ELF-1 (cell line): ENCODE measurements around the gene CDH12.
"Not testable (repeated sequence)": the region's sequence is repeated elsewhere in the genome, so short reads cannot be mapped to it uniquely, and the experiment has no call there.

Experiments used
- DNase-seq: peaks from one replicate; pipeline ENCODE4 v3.0.0-alpha.2; 2016; ENCODE audit warnings: low read depth, low spot score

CDH12 gene

GRCh38 chr5:22774214-22774613 is 78.9 kb downstream of the CDH12 start:
- DNase-seq: not testable (repeated sequence)

- DNase-seq: no peak
These were observed 88.4 kb downstream of the CDH12 start for GRCh38 chr5:22764736-22765135.

- DNase-seq: no peak
These were observed 95.4 kb downstream of the CDH12 start for GRCh38 chr5:22757776-22758175.

GRCh38 chr5:22754155-22754554 is 99.0 kb downstream of the CDH12 start:
- DNase-seq: no peak

- DNase-seq: no peak
These were observed 101.6 kb downstream of the CDH12 start for GRCh38 chr5:22751536-22751935.

- DNase-seq: no peak
These were observed 116.6 kb downstream of the CDH12 start for GRCh38 chr5:22736443-22737003.

- no peak for DNase-seq
These were observed 118.2 kb downstream of the CDH12 start for GRCh38 chr5:22734907-22735306.

- DNase-seq: no peak
These were observed 124.5 kb downstream of the CDH12 start for GRCh38 chr5:22728610-22729009.

- DNase-seq: no peak
These were observed 130.7 kb downstream of the CDH12 start for GRCh38 chr5:22722491-22722890.

- no peak for DNase-seq
These were observed 131.1 kb downstream of the CDH12 start for GRCh38 chr5:22722056-22722455.

- DNase-seq: no peak
These were observed 133.3 kb downstream of the CDH12 start for GRCh38 chr5:22719842-22720241.

- DNase-seq: no peak
These were observed 142.5 kb downstream of the CDH12 start for GRCh38 chr5:22710660-22711059.

GRCh38 chr5:22709743-22710142 is 143.4 kb downstream of the CDH12 start:
- no peak for DNase-seq

- DNase-seq: peak; percentile 0
These were observed 144.3 kb downstream of the CDH12 start for GRCh38 chr5:22708770-22709328.

- DNase-seq: no peak
These were observed 146.2 kb downstream of the CDH12 start for GRCh38 chr5:22706901-22707300.

GRCh38 chr5:22699319-22699718 is 153.8 kb downstream of the CDH12 start:
- DNase-seq: no peak

GRCh38 chr5:22693121-22693520 is 160.0 kb downstream of the CDH12 start:
- no peak for DNase-seq

GRCh38 chr5:22683050-22683449 is 170.1 kb downstream of the CDH12 start:
- DNase-seq: no peak

- DNase-seq: no peak
These were observed 174.3 kb downstream of the CDH12 start for GRCh38 chr5:22678886-22679285.

GRCh38 chr5:22673131-22673530 is 180.0 kb downstream of the CDH12 start:
- DNase-seq: no peak

- no peak for DNase-seq
These were observed 183.8 kb downstream of the CDH12 start for GRCh38 chr5:22669345-22669744.

- DNase-seq: no peak
These were observed 187.3 kb downstream of the CDH12 start for GRCh38 chr5:22665801-22666200.

- no peak for DNase-seq
These were observed 190.0 kb downstream of the CDH12 start for GRCh38 chr5:22663134-22663533.

- no peak for DNase-seq
These were observed 190.8 kb downstream of the CDH12 start for GRCh38 chr5:22662391-22662790.
